Smooth muscle cell of the umbilical artery (primary cell): ENCODE results near the gene COPS3. TPM values are rescaled to one million over a fixed set of nuclear protein-coding genes. Genes with fewer than 3 reads are reported as not detected.

ENCODE experiments used
- total RNA-seq: library from RNA; depleted of rRNA; stranded (reverse); fragments of >200 nt; gene quantifications from 2 replicates; pipeline ENCODE4 v1.2.3, GENCODE V29; 2014

Gene COPS3
- total RNA-seq = 79.3 and 90.7 TPM in 2 replicates

GRCh38 chr17:17280613-17281549, at the start of gene COPS3:
TSS of gene COPS3 (minus strand) at chr17:17281246. CDS start at chr17:17281186, 60 bp downstream.

DNA sequence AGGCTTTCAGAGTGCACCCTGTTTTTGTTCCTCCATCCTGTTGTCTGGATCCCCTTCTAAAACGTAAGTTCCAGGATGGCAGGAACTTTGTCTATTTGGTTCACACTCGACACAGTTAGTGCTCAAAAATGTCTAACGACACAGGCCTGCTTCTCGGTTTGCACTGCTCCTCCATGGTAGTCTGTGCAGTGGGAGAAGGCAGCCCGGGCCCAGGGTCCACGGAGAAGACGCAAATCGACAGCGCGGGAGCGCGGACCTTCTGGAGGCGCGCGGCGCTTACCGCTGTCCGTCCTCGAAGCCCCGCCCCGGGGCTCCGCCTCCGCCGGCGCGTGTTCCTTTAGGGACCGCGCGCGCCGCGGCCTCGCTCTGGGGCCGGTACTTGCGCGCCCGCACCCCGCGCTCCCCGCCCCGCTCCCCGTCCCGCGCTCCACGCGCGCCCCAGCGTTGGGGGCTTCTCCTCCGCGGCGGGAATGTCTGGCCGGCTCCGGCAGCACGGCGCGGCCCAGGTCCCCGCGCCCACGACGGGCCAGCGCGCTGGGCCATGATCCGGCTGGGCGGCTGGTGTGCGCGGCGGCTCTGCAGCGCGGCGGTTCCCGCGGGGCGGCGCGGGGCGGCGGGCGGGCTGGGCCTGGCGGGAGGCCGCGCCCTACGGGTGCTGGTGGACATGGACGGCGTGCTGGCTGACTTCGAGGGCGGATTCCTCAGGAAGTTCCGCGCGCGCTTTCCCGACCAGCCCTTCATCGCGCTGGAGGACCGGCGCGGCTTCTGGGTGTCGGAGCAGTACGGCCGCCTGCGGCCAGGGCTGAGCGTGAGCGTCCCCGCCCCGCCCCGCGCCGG, 22.2 kb upstream of the COPS3 start, which contains the start of gene NT5M:
NT5M (plus strand) TSS at position 364 of the 837 bp plus-strand sequence; CDS start at position 542, 178 bp downstream.

GRCh38 chr17:17237026-17237799, 43.8 kb downstream of the COPS3 start, which contains the start of gene FLCN:
TSS of gene FLCN (minus strand) at chr17:17237168. CDS start at chr17:17228137, 9,031 bp downstream.

GRCh38 chr17:17206124-17206912, 74.7 kb downstream of the COPS3 start, which contains the start of gene PLD6:
TSS of gene PLD6 (minus strand) at chr17:17206333. CDS start at chr17:17206286, 47 bp downstream.

Other genes with a start within 250 kb of the COPS3 start
- gene MPRIP, start 238.8 kb downstream of the COPS3 start, total RNA-seq = 128 and 301 TPM in 2 replicates
- 1.8 and 2.8 TPM in 2 replicates for gene PLD6, start 74.9 kb downstream of the COPS3 start, total RNA-seq
- 46.7 and 55.5 TPM in 2 replicates for gene FLCN, start 44.1 kb downstream of the COPS3 start, total RNA-seq
- gene NT5M, start 22.1 kb upstream of the COPS3 start, total RNA-seq = 1.5 and 2.6 TPM in 2 replicates
- gene MED9, start 195.8 kb upstream of the COPS3 start, total RNA-seq = 10.3 and 12.2 TPM in 2 replicates
- gene RASD1, start 215.1 kb upstream of the COPS3 start, total RNA-seq = 0.83 and 1.8 TPM in 2 replicates